ENCODE measurements around the gene PPARG. TPM values are rescaled to one million over a fixed set of nuclear protein-coding genes. Genes with fewer than 3 reads are reported as not detected.
"Not testable (repeated sequence)": the region's sequence is repeated elsewhere in the genome, so short reads cannot be mapped to it uniquely, and the experiment has no call there.

Gene PPARG
- total RNA-seq, 1 donor: 1.9 TPM

GRCh38 chr3:12476238-12476897, 187.5 kb downstream of the PPARG start:
- peaks cover 10% of the 10 kb centered on the region for H3K4me1 ChIP-seq (ENCODE audit: insufficient read depth, low read length)
- H3K4me3 ChIP-seq (ENCODE audit: low read length): no peak overlapping the region
- no peaks in the 10 kb centered on the region for H3K27me3 ChIP-seq (ENCODE audit: insufficient read depth, low read length)
- H3K9me3 ChIP-seq (ENCODE audit: low read depth, low read length): no peaks in the 10 kb centered on the region

DNA sequence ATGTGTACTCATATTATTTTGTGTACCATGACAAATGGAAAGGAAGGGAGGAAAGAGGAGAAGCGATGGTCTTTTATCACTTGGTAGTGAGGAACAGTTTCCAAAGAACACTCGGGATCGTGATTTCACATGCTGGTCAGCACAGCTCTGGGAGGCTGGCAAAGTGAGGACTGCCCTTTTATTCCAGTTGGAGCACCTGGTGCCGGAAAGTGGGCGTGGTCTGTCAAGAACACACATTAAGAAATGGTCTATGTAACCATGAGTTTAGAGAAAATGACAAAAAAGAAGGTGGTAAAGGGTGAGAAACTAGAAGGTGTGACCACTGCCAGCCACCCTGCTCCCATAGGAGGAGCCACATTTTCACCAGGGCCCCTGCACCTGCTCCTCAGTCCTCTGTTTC, 188.4 kb downstream of the PPARG start:
- Histone ChIP-seq H3K4me1 (ENCODE audit: insufficient read depth, low read length) (peaks cover 10% of the 10 kb centered on the region), H3K9me3 (ENCODE audit: low read depth, low read length) (no peaks in the 10 kb centered on the region), H3K27me3 (ENCODE audit: insufficient read depth, low read length) (no peaks in the 10 kb centered on the region), H3K4me3 (ENCODE audit: low read length) (no peak overlapping the region)

DNA sequence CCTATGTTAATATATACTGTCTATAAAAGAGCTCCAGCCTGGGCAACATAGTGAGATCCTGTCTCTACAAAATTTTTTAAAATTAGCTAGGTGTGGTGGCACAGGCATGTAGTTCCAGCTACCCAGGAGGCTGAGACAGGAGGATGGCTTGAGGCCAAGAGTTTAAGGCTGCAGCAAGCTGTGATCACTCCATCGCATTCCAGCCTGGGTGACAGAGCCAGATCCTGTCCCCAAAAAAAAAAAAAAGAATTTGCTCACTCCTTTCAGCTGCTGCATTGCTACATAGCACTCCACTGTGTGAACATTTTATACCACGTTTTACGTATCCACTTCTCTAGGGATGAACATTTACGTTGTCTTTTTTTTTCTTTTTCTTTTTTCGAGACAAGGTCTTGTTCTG, 189.5 kb downstream of the PPARG start:
- H3K4me3 ChIP-seq (ENCODE audit: low read length): no peak overlapping the region
- H3K4me1 ChIP-seq (ENCODE audit: insufficient read depth, low read length): peaks cover 18% of the 10 kb centered on the region
- no peaks in the 10 kb centered on the region for H3K9me3 ChIP-seq (ENCODE audit: low read depth, low read length)
- no peaks in the 10 kb centered on the region for H3K27me3 ChIP-seq (ENCODE audit: insufficient read depth, low read length)

GRCh38 chr3:12479198-12479597, 190.3 kb downstream of the PPARG start:
- H3K27me3 ChIP-seq (ENCODE audit: insufficient read depth, low read length); H3K9me3 ChIP-seq (ENCODE audit: low read depth, low read length); H3K4me3 ChIP-seq (ENCODE audit: low read length): not testable (repeated sequence)
- peaks cover 25% of the 10 kb centered on the region for H3K4me1 ChIP-seq (ENCODE audit: insufficient read depth, low read length)

- H3K4me3 ChIP-seq (ENCODE audit: low read length): no peak overlapping the region
- peaks cover 30% of the 10 kb centered on the region for H3K4me1 ChIP-seq (ENCODE audit: insufficient read depth, low read length)
- no peaks in the 10 kb centered on the region for H3K27me3 ChIP-seq (ENCODE audit: insufficient read depth, low read length)
- no peaks in the 10 kb centered on the region for H3K9me3 ChIP-seq (ENCODE audit: low read depth, low read length)
These were observed 191.1 kb downstream of the PPARG start for GRCh38 chr3:12479919-12480427.

GRCh38 chr3:12483410-12483809, 194.5 kb downstream of the PPARG start:
- Histone ChIP-seq H3K9me3 (ENCODE audit: low read depth, low read length) (no peaks in the 10 kb centered on the region), H3K4me1 (ENCODE audit: insufficient read depth, low read length) (peaks cover 54% of the 10 kb centered on the region), H3K27me3 (ENCODE audit: insufficient read depth, low read length) (no peaks in the 10 kb centered on the region)

DNA sequence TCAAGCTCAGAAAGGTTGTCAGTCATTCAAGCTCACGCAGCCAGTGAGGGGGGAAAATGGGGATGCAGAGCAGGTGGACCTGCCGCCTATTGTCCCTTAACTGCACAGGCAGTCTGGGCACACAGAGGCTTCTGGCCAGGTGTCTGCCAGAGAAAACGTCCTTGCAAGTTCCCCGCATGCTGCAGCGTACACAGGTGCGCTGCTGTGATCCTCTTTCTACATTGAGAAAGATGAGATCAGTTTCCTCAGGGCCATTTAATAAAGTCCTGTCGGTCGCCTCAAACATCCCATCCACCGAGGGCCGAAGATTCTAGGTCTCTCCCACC, 195.0 kb downstream of the PPARG start:
- peak overlapping the region; percentile 69 for H3K4me3 ChIP-seq (ENCODE audit: low read length)
- H3K4me1 ChIP-seq (ENCODE audit: insufficient read depth, low read length): peaks cover 54% of the 10 kb centered on the region
- H3K27me3 ChIP-seq (ENCODE audit: insufficient read depth, low read length): no peaks in the 10 kb centered on the region
- H3K9me3 ChIP-seq (ENCODE audit: low read depth, low read length): no peaks in the 10 kb centered on the region

More at GRCh38 chr3:12483410-12483809, 194.5 kb downstream of the PPARG start:
- H3K4me3 ChIP-seq (ENCODE audit: low read length): peak overlapping the region; percentile 69

Other genes starting within 250 kb of the PPARG start
- gene TIMP4, start 130.2 kb upstream of the PPARG start, total RNA-seq: not detected
- gene TSEN2, start 195.4 kb downstream of the PPARG start, total RNA-seq: 12.7 TPM